IPS-18a (cell line): ENCODE measurements around the gene ARMC12.
A peak's percentile ranks its signal among the peaks of the same experiment; 100 is the strongest.

ENCODE experiments used
- H3K27ac ChIP-seq: one replicate; pipeline ENCODE4 v1.5.1; 2013; ENCODE audit warnings: low read length
- H3K27me3 ChIP-seq: one replicate; pipeline ENCODE4 v1.6.1; 2013; ENCODE audit warnings: mild to moderate bottlenecking, low read length; ENCODE audit not compliant: control insufficient read depth, insufficient read depth
- H3K36me3 ChIP-seq: one replicate; pipeline ENCODE4 v1.6.1; 2013; ENCODE audit warnings: low read depth, low read length; ENCODE audit not compliant: control insufficient read depth
- H3K4me1 ChIP-seq: one replicate; pipeline ENCODE4 v1.6.1; 2013; ENCODE audit warnings: low read depth, low read length; ENCODE audit not compliant: control insufficient read depth
- H3K4me3 ChIP-seq: one replicate; pipeline ENCODE4 v1.5.1; 2013; ENCODE audit warnings: low read length
- H3K9ac ChIP-seq: one replicate; pipeline ENCODE4 v1.6.1; 2013; ENCODE audit warnings: mild to moderate bottlenecking, low read length, moderate library complexity
- H3K9me3 ChIP-seq: one replicate; pipeline ENCODE4 v1.6.1; 2013; ENCODE audit warnings: low read depth, low read length; ENCODE audit not compliant: control insufficient read depth

The ARMC12 gene

GRCh38 chr6:35706468-35706867 is 30.4 kb upstream of the ARMC12 start:
- Histone ChIP-seq H3K27me3 (no peaks in the 10 kb centered on the region), H3K4me1 (no peaks in the 10 kb centered on the region), H3K9me3 (no peaks in the 10 kb centered on the region), H3K27ac (no peak overlapping the region), H3K36me3 (no peaks in the 10 kb centered on the region), H3K4me3 (no peak overlapping the region), H3K9ac (no peak overlapping the region)

GRCh38 chr6:35707714-35708407 is 29.0 kb upstream of the ARMC12 start:
- Histone ChIP-seq H3K27me3 (no peaks in the 10 kb centered on the region), H3K9ac (no peak overlapping the region), H3K9me3 (no peaks in the 10 kb centered on the region), H3K27ac (no peak overlapping the region), H3K36me3 (no peaks in the 10 kb centered on the region), H3K4me3 (no peak overlapping the region), H3K4me1 (no peaks in the 10 kb centered on the region)

- Histone ChIP-seq H3K9me3 (no peaks in the 10 kb centered on the region), H3K4me1 (no peaks in the 10 kb centered on the region), H3K27ac (no peak overlapping the region), H3K9ac (no peak overlapping the region), H3K27me3 (no peaks in the 10 kb centered on the region), H3K4me3 (no peak overlapping the region), H3K36me3 (no peaks in the 10 kb centered on the region)
These were observed 28.2 kb upstream of the ARMC12 start for GRCh38 chr6:35708585-35708984.

- Histone ChIP-seq H3K4me1 (no peaks in the 10 kb centered on the region), H3K27ac (no peak overlapping the region), H3K9ac (no peak overlapping the region), H3K9me3 (no peaks in the 10 kb centered on the region), H3K4me3 (no peak overlapping the region), H3K27me3 (no peaks in the 10 kb centered on the region), H3K36me3 (no peaks in the 10 kb centered on the region)
These were observed 26.5 kb upstream of the ARMC12 start for GRCh38 chr6:35710241-35710847.

DNA sequence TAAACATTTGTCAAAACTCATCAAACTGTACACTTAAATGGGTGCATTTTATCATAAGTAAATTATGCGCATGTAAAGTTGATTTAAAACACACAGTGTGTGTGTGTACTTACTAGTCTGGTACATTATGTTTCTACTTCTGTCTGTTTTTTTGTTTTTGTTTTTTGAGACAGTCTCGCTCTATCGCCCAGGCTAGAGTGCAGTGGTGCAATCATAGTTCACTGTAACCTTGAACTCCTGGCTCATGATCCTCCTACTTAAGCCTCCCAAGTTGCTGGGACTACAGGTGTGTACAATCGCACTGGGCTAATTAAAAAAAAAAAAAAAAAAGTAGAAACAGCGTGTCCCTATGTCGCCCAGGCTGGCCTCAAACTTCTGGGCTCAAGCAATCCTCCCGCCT is 25.1 kb upstream of the ARMC12 start:
- Histone ChIP-seq H3K9ac (no peak overlapping the region), H3K4me3 (no peak overlapping the region), H3K27ac (no peak overlapping the region)

DNA sequence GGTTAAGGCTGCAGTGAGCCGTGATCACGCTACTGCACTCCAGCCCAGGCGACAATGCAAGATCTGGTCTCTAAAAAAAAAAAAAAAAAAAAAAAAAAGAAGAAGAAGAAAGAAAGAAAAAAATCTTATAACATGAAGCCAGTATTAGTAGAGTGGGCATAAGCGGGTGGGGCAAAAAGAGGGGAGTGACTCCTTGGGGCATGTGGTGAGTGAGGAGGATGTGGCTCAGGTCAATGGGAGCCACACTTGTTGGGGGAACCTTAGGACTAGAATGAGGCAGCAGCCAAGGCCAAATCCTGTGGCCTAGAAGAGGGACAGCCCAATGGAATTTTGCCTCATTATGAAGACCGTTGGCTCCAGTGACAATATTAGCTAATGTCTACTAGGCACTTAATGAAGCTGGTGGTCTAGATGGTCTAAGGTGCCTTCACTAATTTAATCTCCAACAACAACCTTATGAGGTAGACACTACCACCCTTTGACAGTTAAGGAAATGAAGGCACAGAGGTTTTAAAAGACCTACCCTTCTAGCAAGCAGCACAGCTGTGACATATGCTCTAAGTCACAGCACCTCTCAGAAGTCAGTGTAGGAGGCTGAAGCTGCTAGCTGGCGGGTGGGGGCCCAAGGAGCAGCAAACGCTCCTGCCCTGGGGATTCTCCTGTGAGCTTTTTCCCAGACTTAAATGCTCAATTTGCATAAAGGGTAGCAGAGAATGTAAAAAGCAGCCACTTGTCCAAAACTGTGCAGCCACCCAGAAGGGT is 23.6 kb upstream of the ARMC12 start:
- Histone ChIP-seq H3K36me3 (no peaks in the 10 kb centered on the region), H3K9me3 (no peaks in the 10 kb centered on the region), H3K4me1 (peaks cover 4% of the 10 kb centered on the region), H3K9ac (no peak overlapping the region), H3K27me3 (no peaks in the 10 kb centered on the region), H3K4me3 (no peak overlapping the region), H3K27ac (no peak overlapping the region)

More for the DNA sequence above, 25.1 kb upstream of the ARMC12 start:
- H3K9me3 ChIP-seq = no peaks in the 10 kb centered on the region
- H3K4me1 ChIP-seq = no peaks in the 10 kb centered on the region
- H3K27me3 ChIP-seq = no peaks in the 10 kb centered on the region
- H3K36me3 ChIP-seq = no peaks in the 10 kb centered on the region

GRCh38 chr6:35716798-35717197 is 20.0 kb upstream of the ARMC12 start:
- H3K27me3 ChIP-seq = no peaks in the 10 kb centered on the region
- H3K4me3 ChIP-seq = no peak overlapping the region
- H3K4me1 ChIP-seq = peaks cover 30% of the 10 kb centered on the region
- H3K9me3 ChIP-seq = no peaks in the 10 kb centered on the region
- no peak overlapping the region for H3K9ac ChIP-seq
- H3K27ac ChIP-seq = no peak overlapping the region
- H3K36me3 ChIP-seq = no peaks in the 10 kb centered on the region

GRCh38 chr6:35717449-35718374 is 19.1 kb upstream of the ARMC12 start:
- Histone ChIP-seq H3K27ac (peak overlapping the region; percentile 17), H3K4me1 (peaks cover 30% of the 10 kb centered on the region), H3K36me3 (no peaks in the 10 kb centered on the region), H3K9me3 (no peaks in the 10 kb centered on the region), H3K9ac (peak overlapping the region; percentile 24), H3K27me3 (no peaks in the 10 kb centered on the region), H3K4me3 (no peak overlapping the region)

DNA sequence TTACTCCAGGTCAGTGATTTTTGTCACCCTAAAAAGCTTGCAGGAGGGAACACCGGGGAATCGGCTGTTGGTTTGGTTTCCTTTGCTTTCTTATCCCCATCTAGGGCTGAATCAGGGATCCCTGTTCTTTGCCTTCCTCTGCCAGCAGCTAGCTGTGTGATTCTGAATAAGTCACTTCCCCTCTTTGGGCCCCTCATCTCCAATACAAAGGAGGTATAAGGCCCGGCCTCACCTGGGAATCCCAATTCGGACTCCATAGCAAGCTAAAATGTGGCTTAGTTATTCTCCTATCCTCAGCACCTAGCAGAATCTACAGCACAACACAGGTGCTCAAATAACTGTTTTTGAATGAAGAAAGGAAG is 18.5 kb upstream of the ARMC12 start:
- Histone ChIP-seq H3K4me3 (no peak overlapping the region), H3K4me1 (peaks cover 30% of the 10 kb centered on the region)

DNA sequence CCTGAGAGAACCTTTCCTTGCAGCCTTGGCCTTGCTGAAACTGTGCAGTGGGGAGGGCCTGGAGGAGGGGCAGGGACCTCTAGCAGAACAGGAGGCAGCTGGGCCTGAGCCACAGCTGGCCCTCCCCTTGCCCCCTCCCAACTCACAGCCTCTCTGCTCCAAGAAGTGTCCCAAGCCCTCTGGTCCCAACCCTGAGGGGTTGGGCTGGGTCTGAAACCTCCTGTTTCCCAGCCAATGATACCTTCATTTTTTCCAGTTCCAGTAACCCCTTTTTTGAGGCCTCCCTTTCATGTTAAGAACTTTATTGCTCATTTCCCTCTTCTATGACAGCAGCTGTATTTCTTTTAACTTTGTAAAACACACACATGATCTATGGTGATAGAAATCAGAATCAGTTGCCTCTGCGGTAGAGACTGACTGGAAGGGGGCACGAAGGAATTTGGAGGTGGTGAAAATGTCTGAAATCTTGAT is 17.9 kb upstream of the ARMC12 start:
- Histone ChIP-seq H3K9ac (peak overlapping the region; percentile 24), H3K27ac (peak overlapping the region; percentile 32), H3K4me3 (no peak overlapping the region), H3K9me3 (no peaks in the 10 kb centered on the region), H3K36me3 (no peaks in the 10 kb centered on the region), H3K27me3 (no peaks in the 10 kb centered on the region), H3K4me1 (peaks cover 30% of the 10 kb centered on the region)

More for the DNA sequence above, 18.5 kb upstream of the ARMC12 start:
- Histone ChIP-seq H3K27me3 (no peaks in the 10 kb centered on the region), H3K9me3 (no peaks in the 10 kb centered on the region), H3K36me3 (no peaks in the 10 kb centered on the region), H3K27ac (peak overlapping the region; percentile 32), H3K9ac (peak overlapping the region; percentile 24)

- Histone ChIP-seq H3K36me3 (no peaks in the 10 kb centered on the region), H3K27ac (no peak overlapping the region), H3K9ac (no peak overlapping the region), H3K27me3 (no peaks in the 10 kb centered on the region), H3K4me3 (no peak overlapping the region), H3K9me3 (no peaks in the 10 kb centered on the region), H3K4me1 (peaks cover 30% of the 10 kb centered on the region)
These were observed 17.4 kb upstream of the ARMC12 start for GRCh38 chr6:35719404-35719829.
